Measurements from ENCODE around the gene LRP2.

DNA sequence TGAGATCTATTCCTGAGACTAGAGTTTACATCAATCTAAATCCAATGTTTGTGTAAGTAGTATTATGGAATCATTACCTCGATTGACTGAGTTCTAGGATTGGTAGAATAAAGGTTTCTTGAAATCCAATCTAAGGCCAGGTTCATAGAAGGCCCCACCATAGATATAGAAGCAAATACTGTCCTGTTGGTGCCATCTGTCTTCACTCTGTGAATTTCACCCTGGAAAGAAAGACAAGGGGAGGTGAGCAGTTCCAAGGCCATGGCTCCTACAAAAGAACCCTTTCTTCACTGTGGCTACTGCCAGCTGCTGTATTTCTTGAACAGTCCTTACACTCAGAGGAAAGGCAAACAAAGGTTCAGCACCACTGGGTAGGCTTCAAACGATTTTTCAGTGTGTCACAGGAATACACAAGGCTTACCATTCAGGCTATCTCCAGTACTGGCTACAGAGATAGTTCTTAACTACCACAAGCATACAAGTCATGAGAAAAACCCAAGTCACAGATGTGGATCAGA lies 137.0 kb downstream of the LRP2 start:
- TF ChIP-seq, protein P1, sequence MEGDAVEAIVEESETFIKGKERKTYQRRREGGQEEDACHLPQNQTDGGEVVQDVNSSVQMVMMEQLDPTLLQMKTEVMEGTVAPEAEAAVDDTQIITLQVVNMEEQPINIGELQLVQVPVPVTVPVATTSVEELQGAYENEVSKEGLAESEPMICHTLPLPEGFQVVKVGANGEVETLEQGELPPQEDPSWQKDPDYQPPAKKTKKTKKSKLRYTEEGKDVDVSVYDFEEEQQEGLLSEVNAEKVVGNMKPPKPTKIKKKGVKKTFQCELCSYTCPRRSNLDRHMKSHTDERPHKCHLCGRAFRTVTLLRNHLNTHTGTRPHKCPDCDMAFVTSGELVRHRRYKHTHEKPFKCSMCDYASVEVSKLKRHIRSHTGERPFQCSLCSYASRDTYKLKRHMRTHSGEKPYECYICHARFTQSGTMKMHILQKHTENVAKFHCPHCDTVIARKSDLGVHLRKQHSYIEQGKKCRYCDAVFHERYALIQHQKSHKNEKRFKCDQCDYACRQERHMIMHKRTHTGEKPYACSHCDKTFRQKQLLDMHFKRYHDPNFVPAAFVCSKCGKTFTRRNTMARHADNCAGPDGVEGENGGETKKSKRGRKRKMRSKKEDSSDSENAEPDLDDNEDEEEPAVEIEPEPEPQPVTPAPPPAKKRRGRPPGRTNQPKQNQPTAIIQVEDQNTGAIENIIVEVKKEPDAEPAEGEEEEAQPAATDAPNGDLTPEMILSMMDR (IDR thresholded peaks at IDR 0.05; ENCODE audit: borderline replicate concordance, extremely low read depth, low read length, poor library complexity, severe bottlenecking), result no peak
- no peak for TF ChIP-seq EZH2 (IDR thresholded peaks at IDR 0.05; ENCODE audit: borderline replicate concordance, low read depth, low read length, severe bottlenecking)

Data from DND-41 (cell line).